Nucleus accumbens (tissue), 56 donors: ENCODE measurements around the gene FN3KRP.

Experiments
- DNase-seq, 56 donors: peaks; one replicate each; lab custom pipeline; 2025; lab: John Stamatoyannopoulos, UW

Gene FN3KRP

DNA sequence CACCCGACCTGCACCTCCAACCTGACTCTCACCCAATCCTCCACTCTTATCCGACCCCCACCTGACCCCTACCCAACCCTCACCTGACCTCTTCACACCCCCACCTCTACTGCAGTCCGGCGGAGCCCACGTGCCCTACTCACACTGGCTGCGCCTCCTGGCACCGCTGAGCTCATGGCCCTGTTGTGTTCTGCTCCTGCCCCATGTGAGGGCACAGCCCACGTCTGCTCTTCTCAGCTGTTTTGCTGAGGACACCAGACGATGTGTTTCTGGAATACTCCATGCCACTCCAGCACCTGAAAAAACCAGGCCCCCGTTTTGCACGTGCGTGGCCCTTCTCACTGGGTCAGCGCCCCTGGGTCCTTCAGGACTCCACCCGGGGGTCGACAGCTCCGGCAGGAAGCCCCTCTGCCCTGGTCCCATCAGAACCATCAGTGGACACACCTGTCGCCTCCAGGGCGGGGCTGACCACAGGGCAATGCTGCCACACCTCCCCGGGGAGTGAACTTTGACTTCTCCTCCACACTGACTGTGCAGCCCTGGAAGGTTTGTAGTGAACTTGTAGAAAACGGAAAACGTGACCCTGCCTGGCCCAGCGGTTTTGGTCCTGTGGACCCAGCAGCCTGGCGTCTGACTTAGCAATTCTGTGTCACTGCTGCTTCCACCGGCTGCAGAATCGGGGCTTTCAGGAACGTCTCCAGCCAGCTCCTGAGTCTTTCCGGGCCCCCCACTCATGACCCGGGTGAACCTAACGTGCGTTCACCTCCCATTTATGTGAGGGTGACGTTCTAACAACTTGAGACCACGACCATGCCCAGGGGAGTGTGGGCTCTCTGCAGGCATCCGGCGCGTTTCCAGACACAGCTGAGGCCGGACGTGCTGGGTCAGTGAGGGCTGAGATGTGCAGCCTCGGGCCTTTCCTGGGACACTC is 12.3 kb upstream of the FN3KRP start:
- no peak for DNase-seq

DNA sequence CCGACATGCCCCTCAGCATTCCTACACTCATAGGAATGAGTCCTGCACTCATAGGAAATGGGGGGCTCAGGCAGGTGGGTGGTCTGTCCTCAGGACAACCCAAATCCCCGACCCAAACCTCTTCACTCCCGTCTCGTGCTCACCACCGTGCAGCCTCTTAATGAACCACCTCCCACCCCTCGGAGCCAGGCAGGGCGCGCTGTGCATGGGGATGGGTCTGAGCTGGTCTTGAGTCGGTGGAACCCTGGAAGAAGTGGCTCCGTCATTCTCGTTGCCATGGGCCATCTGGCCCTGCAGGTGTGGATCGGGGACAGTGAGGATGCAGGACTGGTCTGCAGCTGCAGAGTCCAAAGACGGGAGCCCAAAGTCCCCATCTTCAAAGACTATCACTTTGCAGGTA is 11.6 kb upstream of the FN3KRP start:
- no peak for DNase-seq

DNA sequence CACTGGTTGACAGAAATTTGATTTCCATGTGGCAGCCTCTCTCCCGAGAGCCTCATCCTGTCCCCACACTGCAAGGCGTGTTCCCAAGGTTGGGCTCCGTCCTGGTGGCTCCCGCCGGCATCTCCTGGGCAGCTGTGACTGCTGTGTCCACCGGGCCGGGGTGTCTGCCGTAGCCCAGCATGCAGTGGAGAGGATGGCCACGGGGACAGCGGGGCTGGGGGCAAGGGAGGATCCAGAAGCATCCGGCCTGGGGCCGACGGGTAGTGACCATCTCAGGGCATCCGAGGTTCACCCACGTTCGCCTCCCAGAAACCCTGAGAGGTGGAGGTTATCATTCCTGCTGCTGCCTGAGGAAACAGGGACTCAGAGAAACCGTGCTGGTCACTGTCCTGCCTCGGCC is 10.8 kb upstream of the FN3KRP start:
- no peak for DNase-seq

GRCh38 chr17:82709024-82709675 is 7.4 kb upstream of the FN3KRP start:
- DNase-seq, result no peak

DNA sequence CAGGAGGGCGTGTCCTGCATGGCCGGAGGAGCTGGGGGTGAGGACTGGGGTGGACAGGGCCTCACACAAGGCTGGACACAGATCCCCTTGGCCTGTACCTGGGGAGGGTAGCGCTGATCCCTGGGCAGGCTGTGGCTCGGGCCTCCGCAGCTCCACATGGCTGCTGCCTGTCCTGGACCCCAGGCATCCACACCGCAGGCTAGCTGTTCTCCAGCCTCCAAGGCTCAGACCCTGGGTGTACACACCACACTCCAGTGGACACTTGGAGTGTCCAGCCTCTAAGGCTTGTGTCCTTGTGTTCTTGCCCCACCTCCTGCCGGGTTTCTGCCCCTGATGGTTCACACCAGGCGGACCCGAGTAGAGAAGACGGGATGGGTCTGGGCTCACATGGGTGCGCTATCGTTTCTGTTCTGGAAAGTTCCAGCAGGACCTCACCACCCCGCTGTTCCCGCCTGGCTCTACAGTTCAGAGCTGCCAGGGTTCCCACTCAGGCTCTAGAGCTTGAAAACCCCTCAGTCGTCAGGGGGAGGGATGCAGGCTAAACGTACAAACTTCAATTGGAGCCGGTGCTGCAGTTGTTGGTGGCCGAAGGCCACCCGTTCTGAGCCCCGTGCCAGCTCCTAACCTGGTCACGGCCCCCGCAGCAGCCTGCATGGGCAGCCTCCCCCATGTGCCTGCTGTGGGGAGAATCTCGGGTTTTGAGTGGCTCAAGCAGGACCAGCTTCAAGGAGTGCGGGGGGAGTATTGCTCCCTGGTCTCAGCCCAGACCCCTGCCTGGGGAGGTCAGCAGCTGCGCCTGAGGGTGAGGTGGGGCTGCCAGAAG is 6.6 kb upstream of the FN3KRP start:
- DNase-seq, result no peak

- no peak for DNase-seq
Measured at GRCh38 chr17:82710499-82711232, 5.8 kb upstream of the FN3KRP start.

GRCh38 chr17:82713071-82713723 is 3.3 kb upstream of the FN3KRP start:
- DNase-seq, result no peak

- no peak for DNase-seq
Measured at GRCh38 chr17:82718986-82719685, 2.6 kb downstream of the FN3KRP start.

- DNase-seq, result no peak
Measured at GRCh38 chr17:82720204-82720603, 3.7 kb downstream of the FN3KRP start.

DNA sequence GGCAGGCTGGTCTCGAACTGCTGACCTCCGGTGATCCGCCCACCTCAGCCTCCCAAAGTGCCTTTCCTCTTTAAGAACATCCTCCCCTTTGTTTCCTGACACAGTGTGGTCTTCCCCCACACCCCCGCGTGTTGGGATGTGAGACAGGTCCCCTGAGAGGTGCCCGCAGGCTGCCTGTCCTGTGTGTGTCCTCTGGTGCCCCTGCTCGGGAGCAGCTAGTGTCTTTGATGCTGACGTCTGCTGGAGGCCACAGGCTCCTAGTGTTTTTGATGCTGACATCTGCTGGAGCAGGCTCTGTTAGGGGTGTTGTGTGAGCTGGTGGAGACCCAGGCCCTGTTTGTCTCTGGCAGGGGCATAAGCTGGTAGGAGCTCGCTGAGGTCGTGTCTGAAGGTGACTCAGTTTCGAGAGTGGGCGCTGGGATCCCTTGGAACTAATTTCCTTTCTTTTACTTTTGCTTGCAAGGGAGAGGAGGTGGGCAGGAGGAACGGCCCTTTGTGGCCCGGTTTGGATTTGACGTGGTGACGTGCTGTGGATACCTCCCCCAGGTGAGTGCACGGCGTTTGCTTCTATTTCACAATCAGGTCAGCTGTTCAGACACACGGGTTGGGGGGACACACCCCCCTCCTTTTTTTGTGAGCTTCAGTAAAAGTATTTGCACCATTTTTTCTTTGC is 6.0 kb downstream of the FN3KRP start:
- no peak for DNase-seq

GRCh38 chr17:82723169-82723807 is 6.8 kb downstream of the FN3KRP start:
- no peak for DNase-seq

DNA sequence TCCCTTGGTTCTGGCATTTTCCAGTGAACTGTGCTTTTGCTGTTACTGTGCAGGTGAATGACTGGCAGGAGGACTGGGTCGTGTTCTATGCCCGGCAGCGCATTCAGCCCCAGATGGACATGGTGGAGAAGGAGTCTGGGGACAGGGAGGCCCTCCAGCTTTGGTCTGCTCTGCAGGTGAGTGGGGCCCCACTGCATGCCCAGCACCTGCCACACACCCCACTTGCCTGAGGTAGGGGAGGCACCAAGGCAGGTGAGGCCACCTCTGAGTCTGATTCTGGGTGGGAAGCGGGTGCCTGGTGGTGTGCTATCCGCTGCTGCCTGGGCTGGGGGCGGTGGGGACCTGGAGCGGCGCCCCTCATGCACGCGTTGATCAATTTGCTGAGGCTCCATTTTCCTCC is 9.9 kb downstream of the FN3KRP start:
- no peak for DNase-seq

DNA sequence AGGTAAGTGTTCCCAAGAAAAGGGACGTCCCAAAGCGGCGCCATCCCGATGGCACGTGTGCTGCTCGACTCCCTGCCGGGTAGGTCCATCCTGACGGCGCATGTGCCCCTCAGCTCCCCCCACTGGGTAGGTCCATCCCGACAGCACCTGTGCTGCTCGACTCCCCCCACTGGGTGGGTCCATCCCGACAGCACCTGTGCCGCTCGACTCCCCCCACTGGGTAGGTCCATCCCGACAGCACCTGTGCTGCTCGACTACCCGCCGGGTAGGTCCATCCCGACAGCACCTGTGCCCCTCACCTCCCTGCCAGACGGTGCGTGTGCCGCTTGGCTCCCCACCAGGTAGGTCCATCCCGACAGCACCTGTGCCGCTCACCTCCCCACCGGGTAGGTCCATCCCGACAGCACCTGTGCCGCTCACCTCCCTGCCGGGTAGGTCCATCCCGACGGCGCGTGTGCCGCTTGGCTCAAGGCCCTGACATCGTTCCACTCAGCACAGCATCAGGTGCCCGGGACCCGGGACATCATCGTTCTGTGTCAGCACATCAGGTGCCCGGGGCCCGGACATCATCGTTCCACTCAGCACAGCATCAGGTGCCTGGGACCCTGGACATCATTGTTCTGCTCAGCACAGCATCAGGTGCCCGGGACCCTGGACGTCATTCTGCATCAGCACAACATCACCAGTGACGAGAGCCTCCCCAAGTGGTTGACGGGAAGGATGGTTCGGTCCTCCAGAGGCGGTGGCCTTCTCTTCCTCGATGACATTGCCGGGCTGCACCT is 13.2 kb downstream of the FN3KRP start:
- no peak for DNase-seq

GRCh38 chr17:82732118-82732743 is 15.7 kb downstream of the FN3KRP start:
- no peak for DNase-seq

GRCh38 chr17:82734987-82735866 is 18.7 kb downstream of the FN3KRP start, which contains the start of gene FN3K:
Gene FN3K, plus strand, starts transcription at chr17:82735615. Its CDS starts 22 bp downstream, at chr17:82735637.
- peak in 54 of 56 donors; percentile 38 to 90 (median 75) for DNase-seq
